Sciatic nerve (tissue), 1 donor: Measurements from ENCODE around the gene HERPUD2. TPM values are rescaled to one million over a fixed set of nuclear protein-coding genes. Genes with fewer than 3 reads are reported as not detected.

Source experiments
- total RNA-seq: library from RNA; stranded (reverse); fragmentation: NEBNext Ultra II Directional; extraction: Animal tissue kit (Norgen Biotek cat#: 25700); gene quantifications from one replicate; pipeline ENCODE4 v1.2.1, GENCODE V29; 2021
- donor health status: DM: no; HTN: no; CAD: no.

Gene HERPUD2
- total RNA-seq, 1 donor from 2014 or later = 33.8 TPM

Other genes starting within 250 kb of the HERPUD2 start
- gene SEPTIN7, start 105.9 kb upstream of the HERPUD2 start, total RNA-seq = 267 TPM